ENCODE results near the gene TVP23C. TPM values are rescaled to one million over a fixed set of nuclear protein-coding genes. Genes with fewer than 3 reads are reported as not detected.

The TVP23C gene
- total RNA-seq, 1 experiment from 2014 or later, result 8.8 TPM

- Histone ChIP-seq H3K36me3 (no peaks in the 10 kb centered on the region), H3K27me3 (no peaks in the 10 kb centered on the region), H3K9me3 (no peaks in the 10 kb centered on the region), H3K4me3 (no peak overlapping the region)
- DNase-seq, result no peak
Measured at GRCh38 chr17:15482476-15482875, 80.8 kb downstream of the TVP23C start.

- Histone ChIP-seq H3K36me3 (no peaks in the 10 kb centered on the region), H3K9me3 (no peaks in the 10 kb centered on the region)
- DNase-seq, result no peak
Measured at GRCh38 chr17:15481481-15481880, 81.8 kb downstream of the TVP23C start.

GRCh38 chr17:15480204-15480603, 83.1 kb downstream of the TVP23C start:
- H3K9me3 ChIP-seq, result no peaks in the 10 kb centered on the region
- H3K4me3 ChIP-seq, result no peak overlapping the region
- no peaks in the 10 kb centered on the region for H3K36me3 ChIP-seq
- DNase-seq, result no peak
- no peaks in the 10 kb centered on the region for H3K27me3 ChIP-seq

More at GRCh38 chr17:15481481-15481880, 81.8 kb downstream of the TVP23C start:
- Histone ChIP-seq H3K27me3 (no peaks in the 10 kb centered on the region), H3K4me3 (no peak overlapping the region)

GRCh38 chr17:15479703-15480102, 83.6 kb downstream of the TVP23C start:
- no peak for DNase-seq
- no peaks in the 10 kb centered on the region for H3K27me3 ChIP-seq
- H3K36me3 ChIP-seq, result no peaks in the 10 kb centered on the region
- H3K9me3 ChIP-seq, result no peaks in the 10 kb centered on the region
- H3K4me3 ChIP-seq, result no peak overlapping the region

GRCh38 chr17:15478845-15479244, 84.4 kb downstream of the TVP23C start:
- H3K4me3 ChIP-seq, result no peak overlapping the region

GRCh38 chr17:15475631-15476354, 87.5 kb downstream of the TVP23C start:
- Histone ChIP-seq H3K9me3 (no peaks in the 10 kb centered on the region), H3K27me3 (no peaks in the 10 kb centered on the region), H3K36me3 (no peaks in the 10 kb centered on the region), H3K4me3 (no peak overlapping the region)
- DNase-seq, result no peak

More at GRCh38 chr17:15478845-15479244, 84.4 kb downstream of the TVP23C start:
- Histone ChIP-seq H3K9me3 (no peaks in the 10 kb centered on the region), H3K36me3 (no peaks in the 10 kb centered on the region), H3K27me3 (no peaks in the 10 kb centered on the region)
- no peak for DNase-seq

- no peaks in the 10 kb centered on the region for H3K9me3 ChIP-seq
- H3K36me3 ChIP-seq, result no peaks in the 10 kb centered on the region
- no peaks in the 10 kb centered on the region for H3K27me3 ChIP-seq
- DNase-seq, result no peak
- H3K4me3 ChIP-seq, result no peak overlapping the region
Measured at GRCh38 chr17:15472891-15473290, 90.4 kb downstream of the TVP23C start.

GRCh38 chr17:15470536-15470935, 92.7 kb downstream of the TVP23C start:
- Histone ChIP-seq H3K4me3 (no peak overlapping the region), H3K27me3 (no peaks in the 10 kb centered on the region), H3K36me3 (no peaks in the 10 kb centered on the region), H3K9me3 (no peaks in the 10 kb centered on the region)
- no peak for DNase-seq

GRCh38 chr17:15469260-15469659, 94.0 kb downstream of the TVP23C start:
- H3K36me3 ChIP-seq, result no peaks in the 10 kb centered on the region
- H3K27me3 ChIP-seq, result no peaks in the 10 kb centered on the region
- H3K4me3 ChIP-seq, result no peak overlapping the region
- DNase-seq, result no peak
- no peaks in the 10 kb centered on the region for H3K9me3 ChIP-seq

GRCh38 chr17:15468126-15468525, 95.2 kb downstream of the TVP23C start:
- Histone ChIP-seq H3K9me3 (no peaks in the 10 kb centered on the region), H3K27me3 (no peaks in the 10 kb centered on the region), H3K36me3 (no peaks in the 10 kb centered on the region), H3K4me3 (no peak overlapping the region)
- no peak for DNase-seq

GRCh38 chr17:15467592-15467991, 95.7 kb downstream of the TVP23C start, which contains the start of gene CDRT4:
CDRT4 (minus strand) TSS chr17:15467621; CDS start chr17:15440238, 27,383 bp downstream.
- Histone ChIP-seq H3K4me3 (no peak within 1 kb of the TSS), H3K36me3 (no peaks in the 10 kb centered on the region), H3K27me3 (no peaks in the 10 kb centered on the region), H3K9me3 (no peaks in the 10 kb centered on the region)
- DNase-seq, result no peak

- no peaks in the 10 kb centered on the region for H3K27me3 ChIP-seq
- H3K9me3 ChIP-seq, result no peaks in the 10 kb centered on the region
- no peak for DNase-seq
- H3K36me3 ChIP-seq, result no peaks in the 10 kb centered on the region
- H3K4me3 ChIP-seq, result no peak overlapping the region
Measured at GRCh38 chr17:15466131-15466530, 97.2 kb downstream of the TVP23C start.

GRCh38 chr17:15465045-15465701, 98.1 kb downstream of the TVP23C start:
- H3K9me3 ChIP-seq, result no peaks in the 10 kb centered on the region
- no peaks in the 10 kb centered on the region for H3K36me3 ChIP-seq
- no peaks in the 10 kb centered on the region for H3K27me3 ChIP-seq
- no peak overlapping the region for H3K4me3 ChIP-seq
- no peak for DNase-seq

GRCh38 chr17:15464231-15464985, 98.9 kb downstream of the TVP23C start:
- Histone ChIP-seq H3K27me3 (no peaks in the 10 kb centered on the region), H3K36me3 (no peaks in the 10 kb centered on the region), H3K4me3 (no peak overlapping the region), H3K9me3 (no peaks in the 10 kb centered on the region)
- no peak for DNase-seq

- peak; percentile 80 for DNase-seq
- Histone ChIP-seq H3K9me3 (no peaks in the 10 kb centered on the region), H3K27me3 (no peaks in the 10 kb centered on the region), H3K36me3 (no peaks in the 10 kb centered on the region), H3K4me3 (no peak overlapping the region)
Measured at GRCh38 chr17:15462976-15463772, 100.1 kb downstream of the TVP23C start.

GRCh38 chr17:15457723-15458094, 105.6 kb downstream of the TVP23C start:
- DNase-seq, result no peak
- H3K36me3 ChIP-seq, result no peaks in the 10 kb centered on the region
- no peaks in the 10 kb centered on the region for H3K27me3 ChIP-seq
- H3K9me3 ChIP-seq, result no peaks in the 10 kb centered on the region
- no peak overlapping the region for H3K4me3 ChIP-seq

All from MG63 (cell line).